Fibroblast of peridontal ligament (primary cell): Measurements from ENCODE around the gene INHBA.

ENCODE experiments used
- DNase-seq: peaks from one replicate; pipeline ENCODE4 v3.0.0-alpha.2; 2010; ENCODE audit errors: extremely low read depth

Gene INHBA

DNA sequence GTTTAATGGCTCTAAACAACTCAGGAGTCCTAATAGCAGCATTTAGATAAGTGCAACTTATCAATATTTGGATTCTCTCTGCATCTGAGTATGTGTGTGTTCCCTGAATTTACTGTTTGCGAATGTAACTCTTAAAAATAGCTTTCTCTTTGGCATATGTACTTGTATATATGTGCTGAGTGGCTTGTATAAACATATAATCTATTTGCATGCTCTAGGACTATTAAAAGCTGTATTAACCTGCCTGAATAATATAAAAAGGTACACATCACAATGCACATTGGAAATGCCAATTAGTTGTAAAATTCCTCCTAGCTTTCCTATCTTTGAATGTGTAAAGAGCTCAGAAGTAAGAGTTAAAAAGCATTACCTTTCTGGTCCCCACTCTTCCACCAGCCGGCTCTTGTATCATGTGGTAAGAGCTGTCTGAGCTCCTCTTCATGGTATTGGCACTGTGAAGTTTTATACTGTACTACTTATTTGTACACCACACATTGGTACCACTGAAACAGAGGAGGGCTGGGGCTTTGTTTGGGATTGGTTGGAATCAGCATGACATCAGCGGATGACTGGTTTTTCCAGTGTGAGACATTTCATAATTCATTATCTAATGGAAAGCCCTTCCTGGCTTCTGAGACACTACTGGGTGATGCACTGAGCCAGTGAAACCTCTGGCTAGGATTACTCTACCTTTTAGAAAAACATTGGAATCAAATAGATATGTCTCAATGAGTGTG lies at the start of gene INHBA:
TSS of gene INHBA (minus strand) at position 456 of the 737 bp plus-strand sequence. CDS start 2,716 bp downstream, outside the sequence.
- peak; percentile 99 for DNase-seq

DNA sequence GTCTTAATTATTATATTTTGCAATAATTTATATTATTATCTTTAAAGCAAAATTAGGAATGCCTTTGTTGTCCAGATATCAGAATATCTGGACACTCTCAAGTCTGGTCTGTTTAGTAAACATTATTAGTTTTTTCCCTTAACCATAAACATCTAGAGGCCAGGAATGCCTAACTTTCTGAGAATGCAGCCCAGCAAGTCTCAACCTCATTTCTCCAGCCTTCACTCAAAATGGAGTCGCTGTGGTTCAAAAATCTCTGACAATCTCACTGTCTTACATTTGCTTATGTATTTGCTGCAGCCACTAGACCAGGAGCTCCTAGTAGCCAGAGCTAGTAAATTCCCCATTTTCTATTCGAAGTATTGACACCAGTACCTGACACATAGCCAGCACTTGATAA lies 49.7 kb upstream of the INHBA start:
- no peak for DNase-seq

DNA sequence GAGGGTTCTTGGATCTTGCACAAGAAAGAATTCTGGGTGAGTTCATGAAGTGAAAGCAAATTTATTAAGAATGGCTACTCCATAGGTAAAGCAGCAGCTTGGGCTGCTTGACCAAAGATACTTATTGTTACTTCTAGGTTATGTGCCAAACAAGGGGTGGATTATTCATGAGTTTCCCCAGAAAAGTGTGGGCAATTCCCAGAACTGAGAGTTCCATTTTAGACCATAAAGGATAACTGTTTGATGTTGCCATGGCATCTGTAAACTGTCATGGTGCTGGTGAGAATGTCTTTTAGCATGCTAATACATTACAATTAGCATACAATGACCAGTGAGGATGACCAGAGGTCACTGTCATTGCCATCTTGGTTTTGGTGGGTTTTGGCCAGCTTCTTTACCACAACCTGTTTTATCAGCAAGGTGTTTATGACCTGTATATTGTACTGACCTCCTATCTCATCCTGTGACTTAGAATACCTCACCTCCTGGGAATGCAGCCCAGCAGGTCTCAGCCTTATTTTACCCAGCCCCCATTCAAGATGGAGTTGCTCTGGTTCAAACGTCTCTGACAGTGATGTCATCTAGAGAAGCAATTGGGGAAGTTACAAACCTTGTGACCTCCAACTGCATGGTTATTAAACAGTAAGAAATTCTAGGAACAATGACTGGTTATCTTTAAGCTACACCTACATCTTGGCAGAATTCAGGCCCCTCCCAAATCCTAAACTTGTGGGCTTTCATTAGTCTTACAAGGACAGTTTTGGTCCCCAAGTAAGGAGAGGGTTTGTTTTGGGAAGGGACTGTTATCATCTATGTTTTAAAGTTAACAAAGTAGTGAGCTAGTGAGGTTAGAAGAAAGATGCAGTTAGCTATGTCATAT lies 48.0 kb upstream of the INHBA start:
- no peak for DNase-seq

DNA sequence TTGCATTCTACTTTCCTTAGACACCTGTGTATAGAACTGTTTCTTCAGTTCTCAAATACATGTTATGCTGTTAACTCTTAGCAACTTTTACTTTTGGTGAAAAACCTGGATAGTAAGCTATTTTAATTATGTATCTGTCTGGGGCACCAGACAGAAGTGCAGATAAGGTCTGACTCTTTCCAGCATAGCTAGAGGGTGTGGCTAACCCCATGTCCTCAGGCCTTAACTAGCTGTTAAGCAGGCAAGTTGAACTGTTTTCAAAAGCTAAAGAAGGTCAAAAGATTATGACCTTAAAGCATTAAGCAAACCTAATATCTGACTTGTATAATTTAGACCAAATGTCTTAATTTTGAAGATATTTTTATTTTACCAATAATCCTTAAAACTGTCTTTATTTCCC lies 45.1 kb upstream of the INHBA start:
- DNase-seq, result no peak

DNA sequence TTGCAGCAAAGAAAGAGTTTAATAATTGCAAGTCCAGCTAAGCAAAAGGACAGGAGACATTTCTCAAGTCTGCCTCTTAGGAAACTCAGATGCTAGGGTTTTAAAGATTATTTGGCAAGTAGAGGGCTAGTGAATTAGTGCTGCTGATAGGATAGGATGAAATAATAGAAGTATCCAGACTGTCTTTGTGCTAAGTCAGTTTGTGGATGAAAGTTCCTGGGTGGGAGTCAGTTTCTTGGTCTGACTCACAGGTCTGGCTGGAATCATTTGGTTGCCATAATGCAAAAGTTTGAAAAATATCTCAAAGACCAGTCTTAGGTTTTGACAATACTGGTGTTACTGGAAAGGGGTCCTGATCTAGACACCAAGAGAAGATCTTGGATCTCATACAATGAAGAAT lies 42.6 kb upstream of the INHBA start:
- DNase-seq, result peak; percentile 33

DNA sequence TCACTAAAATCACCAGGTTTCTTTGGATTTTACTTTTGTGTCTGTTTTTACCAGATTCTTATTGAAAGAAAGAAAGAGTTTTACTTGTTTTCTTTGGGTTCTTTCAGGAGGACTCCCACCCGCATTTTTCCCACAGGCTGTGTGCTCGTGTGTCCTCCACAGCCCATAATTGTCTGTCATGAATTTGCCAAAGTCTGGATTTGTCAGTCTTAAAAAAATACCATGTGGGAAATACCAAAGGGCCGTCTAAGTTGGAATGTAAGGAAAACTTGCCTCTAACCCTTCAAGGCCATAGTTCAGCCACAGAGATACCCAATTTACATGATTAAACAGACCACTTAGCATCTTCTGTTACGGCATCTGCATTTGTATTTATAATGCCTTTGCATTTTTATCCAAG lies 41.3 kb upstream of the INHBA start:
- peak; percentile 30 for DNase-seq

DNA sequence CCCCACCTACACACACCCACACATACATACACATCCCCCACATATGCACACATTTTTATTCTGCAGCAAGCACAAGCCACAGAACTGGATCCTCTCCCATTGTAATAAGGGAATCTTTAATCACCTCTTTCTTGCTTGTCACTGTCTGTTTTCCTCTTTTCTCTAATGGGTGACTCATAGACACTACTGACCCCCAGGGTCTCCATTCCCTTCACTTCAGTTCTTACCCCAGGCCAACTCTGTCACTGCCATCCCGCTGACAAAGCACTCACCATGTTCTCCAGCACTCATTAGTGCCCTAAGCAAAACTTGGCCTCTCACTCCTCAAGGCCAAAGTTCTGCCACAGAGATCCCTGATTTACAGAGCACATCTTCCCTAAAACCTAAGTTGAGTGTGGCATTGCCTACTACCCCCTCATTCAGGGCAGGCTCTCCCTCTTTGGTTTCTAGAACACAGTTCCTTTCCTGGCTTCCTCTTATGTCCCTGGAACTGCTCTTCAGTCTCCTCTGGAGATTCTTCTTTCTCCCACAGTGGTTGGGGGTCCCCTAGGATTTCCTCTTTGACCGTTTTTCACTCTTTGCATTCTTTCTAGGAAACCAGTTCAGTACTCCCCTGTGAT lies 39.6 kb upstream of the INHBA start:
- no peak for DNase-seq

DNA sequence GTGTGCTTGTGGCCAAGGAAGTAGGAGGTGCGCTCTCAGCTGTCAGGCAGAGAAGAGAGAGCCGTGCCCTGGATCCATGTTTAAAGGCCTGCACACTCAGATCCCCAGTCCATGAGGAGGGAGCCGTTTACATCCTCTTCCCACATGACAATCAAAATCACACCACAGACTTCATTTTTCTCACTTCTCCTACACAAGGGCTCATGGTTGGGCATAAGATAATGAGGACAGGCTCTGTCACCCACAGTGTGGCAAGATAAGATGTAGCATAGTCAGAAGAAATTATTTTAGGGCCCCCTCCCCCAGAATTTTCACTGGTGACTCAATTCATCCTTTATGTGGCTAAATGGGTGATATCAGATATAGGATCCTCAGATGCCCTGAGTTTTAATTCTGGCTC lies 35.9 kb upstream of the INHBA start:
- DNase-seq, result no peak

DNA sequence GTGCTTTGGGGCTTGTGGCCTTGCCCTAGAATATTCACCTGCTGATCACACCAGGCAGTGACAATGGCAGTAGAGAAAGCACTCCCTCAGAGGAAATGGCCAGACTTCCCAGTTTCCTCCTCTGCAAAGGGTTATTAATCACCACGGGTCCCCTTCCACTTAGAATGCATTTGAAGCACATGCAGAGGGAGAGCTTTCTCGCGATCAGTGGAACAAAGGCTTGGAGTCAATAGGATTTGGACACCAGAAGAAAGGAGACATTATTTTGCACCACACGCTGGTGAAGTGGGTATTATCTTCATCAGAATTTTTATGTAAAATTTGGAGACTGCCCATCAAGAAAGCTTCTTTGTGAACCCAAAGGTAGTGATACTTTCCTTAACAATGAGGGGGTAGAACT lies 35.4 kb upstream of the INHBA start:
- DNase-seq, result no peak

DNA sequence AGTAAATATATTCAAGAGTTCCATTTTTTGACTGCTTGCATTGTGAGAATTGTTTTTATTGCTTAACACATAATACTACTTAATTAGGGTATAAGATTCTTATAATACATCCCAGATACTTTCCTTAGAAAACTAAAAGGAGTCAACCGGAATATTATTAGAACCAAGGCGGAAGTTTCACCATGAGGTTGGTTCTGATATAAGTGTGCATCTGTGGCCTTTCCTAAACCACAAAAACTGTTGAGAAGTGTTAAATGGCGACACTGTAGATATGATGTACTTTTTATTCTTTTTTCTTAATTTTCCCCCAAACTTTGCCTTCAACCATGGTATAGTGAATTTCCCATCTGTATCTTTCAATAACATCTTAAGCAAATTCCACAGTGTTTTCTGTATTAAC lies 32.3 kb upstream of the INHBA start:
- DNase-seq, result no peak

DNA sequence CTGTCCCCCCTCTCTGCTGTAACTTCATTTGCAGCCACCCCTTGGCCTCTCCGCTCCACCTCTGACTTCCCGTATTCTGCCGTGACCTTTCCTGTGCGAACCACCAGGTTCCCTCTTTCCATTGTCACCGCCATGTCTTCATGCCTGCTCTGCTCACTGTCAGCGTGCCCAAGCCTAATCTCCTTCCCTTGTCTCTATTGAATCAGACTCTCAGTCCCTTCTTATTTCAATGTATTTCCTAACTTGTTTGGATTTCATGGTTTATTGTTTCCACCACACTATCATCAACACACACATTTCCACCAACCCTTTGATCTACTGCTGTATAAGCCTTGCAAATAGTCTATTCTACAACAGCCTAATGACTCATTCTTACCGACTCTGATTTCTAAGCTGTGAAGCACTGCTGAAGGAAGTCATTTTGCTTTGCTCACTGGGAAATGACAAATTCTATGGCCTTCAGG lies 30.0 kb upstream of the INHBA start:
- DNase-seq, result peak; percentile 26

DNA sequence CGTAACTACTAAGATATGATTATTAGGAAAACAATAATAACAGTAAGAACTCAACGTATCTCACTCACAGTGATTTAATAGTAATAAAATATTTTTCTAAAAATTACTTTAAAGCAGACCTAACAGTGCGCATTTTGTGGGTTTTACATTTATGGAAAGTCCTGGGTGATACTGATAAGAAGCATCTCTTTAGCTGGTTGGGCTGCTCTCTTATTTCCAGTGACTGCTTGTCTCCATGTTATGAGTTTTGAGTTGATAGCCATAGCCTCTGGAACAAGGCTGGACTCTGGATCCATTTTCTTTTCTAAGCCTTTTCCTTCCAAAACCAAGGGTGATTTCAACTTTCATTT lies 29.5 kb upstream of the INHBA start:
- DNase-seq, result no peak

DNA sequence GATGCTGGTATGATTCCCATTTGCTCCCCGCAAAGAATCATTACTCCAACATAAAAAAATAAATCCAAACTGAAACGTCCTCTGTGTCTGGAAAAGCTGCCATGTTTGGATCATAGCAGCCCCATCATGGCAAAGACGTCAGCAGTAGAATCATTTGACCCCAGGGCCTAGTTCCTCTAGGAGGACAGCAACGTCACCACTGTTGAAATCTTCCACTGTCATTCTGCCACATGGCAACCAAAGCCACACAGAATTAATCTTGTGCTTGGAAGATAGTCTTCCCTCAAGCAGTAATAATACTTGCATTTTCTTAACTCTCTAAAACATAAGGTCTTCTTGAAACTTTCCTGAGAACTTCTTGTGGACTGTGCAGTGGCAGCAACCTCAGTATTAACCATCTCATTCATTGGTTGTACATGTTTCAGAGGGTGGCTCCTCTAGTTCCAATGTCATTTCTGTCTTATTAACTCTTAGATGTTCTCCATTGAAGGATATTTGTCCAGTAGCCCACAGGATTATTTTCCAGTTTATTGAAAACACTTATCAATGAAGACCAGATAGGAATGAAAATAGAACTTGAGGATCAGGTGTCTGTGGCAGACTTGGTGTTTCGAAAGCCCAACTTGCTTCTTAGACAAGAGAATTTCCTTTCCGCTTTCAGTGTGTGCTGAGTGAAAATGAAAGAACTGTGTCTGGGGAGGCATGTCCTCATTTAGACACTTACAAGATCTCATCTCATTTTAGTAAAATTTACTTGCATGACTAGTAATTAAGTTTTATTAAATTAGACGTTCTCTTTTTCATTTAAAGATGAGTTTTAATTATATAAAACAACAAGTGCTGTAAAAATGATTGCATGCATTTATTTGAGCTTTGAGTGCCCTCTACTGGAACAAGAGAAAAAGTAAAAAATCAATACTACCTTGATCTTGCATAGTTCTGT lies 28.9 kb upstream of the INHBA start:
- peak; percentile 71 for DNase-seq

DNA sequence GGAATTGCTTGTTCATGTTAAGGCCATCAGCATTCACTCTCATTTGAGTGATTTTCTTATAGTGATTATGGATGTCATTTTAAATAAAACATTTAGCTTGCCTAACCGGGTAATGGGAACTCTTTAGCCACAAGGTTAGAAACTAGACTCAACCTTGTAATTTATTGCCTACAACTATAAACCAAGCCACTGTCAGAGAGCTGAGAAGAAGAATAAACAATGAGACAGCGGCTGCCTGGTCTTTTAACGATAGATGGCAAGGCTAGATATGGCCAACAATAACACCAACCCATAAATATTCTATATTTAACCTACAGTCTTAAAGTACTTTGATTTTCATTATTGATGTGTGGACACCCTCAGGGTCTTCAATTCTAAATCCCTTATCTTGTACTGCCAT lies 27.8 kb upstream of the INHBA start:
- DNase-seq, result no peak

DNA sequence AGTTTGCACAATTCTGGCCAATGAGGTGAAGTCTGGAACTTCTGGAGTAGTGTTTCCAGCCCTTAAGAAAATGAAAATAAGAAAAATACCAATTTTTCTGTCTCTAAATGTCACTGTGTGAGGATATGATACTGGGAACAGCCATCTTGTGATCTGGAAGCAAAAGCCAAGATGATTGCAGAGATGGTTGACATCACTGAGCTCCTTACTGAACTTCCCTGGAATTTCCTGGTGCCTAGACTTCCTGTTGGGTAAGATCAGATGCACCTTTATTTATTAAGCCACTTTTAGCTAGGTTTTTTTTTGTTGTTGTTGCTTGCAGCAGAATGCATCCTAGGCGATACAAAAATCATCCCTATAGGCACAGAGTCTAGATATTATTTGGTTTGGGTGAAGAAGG lies 27.3 kb upstream of the INHBA start:
- no peak for DNase-seq

DNA sequence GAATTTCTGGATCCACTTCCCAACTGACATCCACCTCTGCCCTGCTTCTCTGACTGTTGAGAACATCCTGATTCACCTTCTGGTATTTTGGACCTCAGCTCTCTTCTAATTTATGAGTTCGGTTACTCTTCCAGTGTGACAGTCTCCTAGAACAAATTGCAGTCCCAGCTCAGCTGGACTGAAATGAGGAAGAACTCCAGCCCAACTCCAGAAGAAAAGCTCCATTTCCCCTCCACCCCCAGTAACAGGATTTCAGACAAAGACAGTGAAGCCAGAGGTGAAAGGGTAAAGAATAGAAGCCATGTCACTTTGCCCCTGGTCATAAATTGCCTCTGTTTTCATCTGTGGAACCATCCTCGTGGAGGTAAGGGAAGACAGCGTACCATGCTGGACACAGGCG lies 26.2 kb upstream of the INHBA start:
- DNase-seq, result no peak

DNA sequence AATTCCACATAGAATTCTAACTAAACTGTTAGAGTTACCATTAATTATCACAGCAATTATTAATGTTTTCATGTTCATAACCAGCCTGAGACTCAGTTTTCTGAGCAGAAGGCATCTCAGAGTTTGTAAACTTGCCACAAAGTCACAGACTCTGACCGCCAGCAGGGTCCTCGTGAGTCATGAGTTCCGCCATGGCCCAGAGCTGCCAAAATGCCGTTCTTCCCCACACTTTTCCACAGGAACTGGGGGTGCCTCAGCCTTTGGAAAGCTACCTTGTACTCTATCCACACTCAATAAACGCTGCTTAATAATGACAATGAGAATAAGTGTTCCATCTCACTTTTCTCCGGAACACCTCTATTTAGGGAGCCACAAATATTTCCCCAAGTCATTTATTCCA lies 22.1 kb upstream of the INHBA start:
- no peak for DNase-seq

DNA sequence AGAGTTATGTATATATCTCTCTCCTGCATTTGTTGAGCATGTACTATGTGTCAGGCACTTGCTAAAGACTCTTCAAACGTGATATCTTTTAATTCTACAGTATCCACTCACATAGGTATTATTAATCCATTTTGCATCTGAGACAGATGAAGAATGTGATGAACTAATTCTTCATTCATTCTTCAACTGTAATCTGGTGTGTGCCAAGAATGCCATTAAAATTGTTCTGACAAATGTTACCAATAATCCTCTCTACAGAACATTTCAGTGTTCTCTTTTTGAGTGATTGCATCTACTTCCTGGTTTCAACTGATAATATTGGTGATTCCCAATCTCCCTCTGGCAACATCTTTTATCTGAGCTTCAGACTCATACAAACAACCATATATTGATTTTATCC lies 18.0 kb upstream of the INHBA start:
- no peak for DNase-seq

DNA sequence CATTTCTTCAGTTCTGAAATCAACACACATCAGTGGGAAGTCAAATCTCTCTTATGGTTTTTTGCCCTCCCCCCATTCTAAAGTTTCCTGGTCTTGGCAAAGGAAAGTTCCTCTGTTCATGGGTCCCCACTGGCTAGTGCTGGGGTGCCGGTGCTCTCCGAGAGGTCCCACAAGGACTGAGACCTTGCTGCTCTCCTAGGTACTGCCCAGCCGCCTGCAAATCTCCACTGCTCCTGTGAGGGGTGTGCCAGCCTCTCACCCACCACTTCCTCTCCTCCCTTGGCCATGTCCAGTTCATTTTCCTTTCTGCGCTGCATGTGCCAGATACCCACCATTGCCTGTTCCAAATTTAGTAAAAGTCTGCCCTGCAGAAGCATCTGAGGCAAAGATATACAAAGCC lies 17.2 kb upstream of the INHBA start:
- no peak for DNase-seq

DNA sequence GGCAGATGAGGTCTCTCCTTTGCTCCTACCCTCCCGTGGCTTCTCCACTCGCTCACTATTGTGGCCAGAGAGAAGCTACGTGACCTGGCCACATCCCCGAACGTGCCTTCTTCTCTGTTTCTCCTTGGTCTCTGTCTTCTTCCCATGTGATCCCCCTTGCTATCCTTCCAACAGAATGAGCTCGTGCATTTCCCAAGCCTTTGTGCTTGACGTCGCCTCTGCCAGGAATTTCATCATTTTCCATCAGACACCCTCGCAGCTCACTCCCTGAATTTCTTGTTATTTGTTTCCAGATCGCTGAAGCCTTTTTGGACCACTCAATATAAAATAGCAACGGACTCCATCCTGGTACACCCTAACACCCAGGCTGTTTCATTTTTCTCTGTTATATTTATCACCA lies 13.8 kb upstream of the INHBA start:
- DNase-seq, result no peak

DNA sequence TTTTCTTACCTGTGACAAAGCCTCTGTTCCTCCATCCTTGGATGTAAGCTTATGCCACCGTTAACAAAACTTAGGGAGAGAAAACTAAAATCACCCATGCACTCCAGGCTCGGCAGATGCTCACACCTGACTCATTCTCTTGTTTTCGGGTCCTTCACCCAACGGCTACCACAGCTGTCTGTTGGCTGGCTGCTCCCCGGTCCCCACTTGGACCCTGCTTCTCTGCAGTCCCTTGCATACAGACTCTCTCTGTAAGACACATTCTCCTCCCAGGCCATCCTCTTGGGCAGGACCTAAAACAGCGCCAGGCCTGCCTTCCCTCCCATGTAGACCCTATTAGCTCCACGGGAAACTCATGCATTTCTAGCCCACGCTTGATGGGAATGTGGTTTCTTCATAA lies 12.1 kb upstream of the INHBA start:
- DNase-seq, result no peak
